ENCODE results near the gene RSU1.

The RSU1 gene

GRCh38 chr10:16745061-16745460 is 72.2 kb downstream of the RSU1 start:
- in situ Hi-C loops (cut with MboI; ENCODE audit: low sequenced_read_pairs): no loop called here

DNA sequence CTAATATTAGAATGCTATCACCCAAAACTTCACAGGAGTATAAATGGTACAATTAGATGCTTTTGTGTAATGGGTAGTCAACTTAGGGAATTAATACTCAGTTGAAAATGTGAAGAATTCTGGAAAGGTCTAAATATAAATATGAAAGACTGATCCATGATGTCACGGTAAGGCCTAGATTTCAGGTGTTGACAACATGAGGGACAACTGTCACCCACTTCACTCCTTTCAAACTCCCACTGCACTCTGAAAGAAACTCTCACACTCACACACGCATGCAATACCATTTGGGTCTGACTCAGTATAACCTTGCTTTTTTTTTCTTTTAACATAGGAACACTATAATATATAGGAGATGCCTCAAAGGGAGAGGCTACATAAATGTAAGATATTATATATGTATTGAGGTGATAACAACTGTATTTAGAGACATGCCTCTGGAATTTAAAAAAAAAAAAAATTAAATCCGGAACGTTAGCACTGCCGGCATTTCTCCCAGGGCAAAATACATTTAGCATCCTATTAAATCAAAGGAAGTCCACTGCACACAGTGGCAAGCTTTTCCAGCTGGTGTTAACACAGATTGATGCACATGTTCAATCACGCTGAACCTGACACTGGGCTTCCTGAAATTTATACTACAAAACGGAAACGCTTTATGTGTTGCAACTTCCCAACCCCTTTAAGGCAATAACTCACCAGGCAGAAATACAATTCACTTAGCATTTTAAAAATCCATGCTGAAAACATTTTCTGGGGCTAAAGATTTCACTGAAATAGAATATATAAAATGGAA is 74.9 kb downstream of the RSU1 start:
- in situ Hi-C loops (cut with MboI; ENCODE audit: low sequenced_read_pairs): no loop called here

DNA sequence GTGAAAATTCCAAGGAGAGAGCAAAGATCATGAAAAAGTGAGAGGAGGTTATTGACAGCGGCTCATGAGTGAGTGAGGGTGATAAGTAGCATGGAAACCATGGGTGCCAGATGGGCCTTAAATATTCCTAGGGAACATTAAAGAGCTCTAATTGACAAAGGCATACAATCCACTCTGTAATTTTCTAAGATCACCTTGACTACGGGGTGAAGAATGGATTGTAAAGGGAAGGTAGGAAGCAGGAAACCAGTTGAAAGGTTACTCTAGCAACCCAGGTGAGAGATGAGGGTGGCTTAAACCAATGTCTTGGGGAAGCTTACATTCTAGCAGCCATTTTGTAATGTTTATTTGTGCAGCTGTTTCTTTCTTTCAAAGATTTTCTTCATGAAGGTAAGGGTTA is 75.7 kb downstream of the RSU1 start:
- in situ Hi-C loops (cut with MboI; ENCODE audit: low sequenced_read_pairs): no loop called here

DNA sequence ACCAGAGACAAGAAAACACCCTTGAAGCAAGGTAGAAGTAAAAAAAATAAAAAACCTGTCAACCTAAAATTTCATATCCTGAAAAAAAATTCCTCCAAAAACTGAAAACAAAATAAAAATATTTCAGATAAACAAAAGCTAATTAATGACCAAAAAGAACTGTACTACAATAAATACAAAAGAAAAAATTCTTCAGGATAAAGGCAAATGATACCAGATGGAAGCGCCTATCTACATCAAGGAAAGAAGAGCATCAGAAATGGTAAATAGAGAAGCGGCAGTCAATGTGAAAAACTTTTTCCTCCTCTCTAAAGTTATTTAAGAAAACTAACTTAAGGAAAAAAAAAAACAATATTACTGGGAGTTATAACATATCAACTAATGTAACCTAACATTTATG is 79.8 kb downstream of the RSU1 start:
- in situ Hi-C loops (cut with MboI; ENCODE audit: low sequenced_read_pairs): no loop called here

GRCh38 chr10:16735671-16736070 is 81.6 kb downstream of the RSU1 start:
- in situ Hi-C loops (cut with MboI; ENCODE audit: low sequenced_read_pairs): no loop called here

DNA sequence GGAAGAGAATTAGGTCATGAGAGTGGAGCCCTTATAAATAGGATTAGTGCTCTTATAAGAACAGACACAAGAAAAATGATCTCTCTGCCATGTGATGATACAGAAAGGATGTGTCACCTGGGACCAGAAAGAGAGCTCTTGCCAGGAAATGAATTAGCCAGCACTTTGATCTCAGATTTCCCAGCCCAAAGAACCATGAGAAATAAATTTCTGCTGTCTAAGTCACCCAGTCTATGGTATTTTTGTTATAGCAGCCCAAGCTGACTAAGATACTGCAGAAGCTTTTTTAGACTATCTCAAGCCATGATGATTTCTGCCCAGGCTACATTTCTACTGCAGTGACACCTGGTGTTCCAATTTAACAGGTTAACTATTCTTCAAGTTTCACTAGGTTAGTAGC is 84.8 kb downstream of the RSU1 start:
- in situ Hi-C loops (cut with MboI; ENCODE audit: low sequenced_read_pairs): no loop called here

DNA sequence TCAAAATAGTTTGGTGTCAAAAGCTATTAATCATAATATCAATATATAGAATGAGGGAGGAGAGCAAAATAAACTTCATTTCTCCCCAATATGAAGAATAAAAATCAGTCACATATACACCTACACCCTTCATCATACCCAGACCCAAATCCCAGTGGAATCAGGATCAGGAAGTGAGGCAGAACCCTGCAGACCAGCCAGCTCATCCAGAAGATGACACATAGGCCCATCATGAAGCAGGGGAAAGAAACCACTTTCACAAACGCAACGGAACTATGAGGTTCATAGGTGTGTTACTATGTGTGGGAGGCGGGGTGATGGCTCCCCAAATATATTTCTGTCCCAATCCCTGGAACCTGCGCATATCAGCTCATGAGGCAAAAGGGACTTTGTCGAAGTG is 89.0 kb downstream of the RSU1 start:
- in situ Hi-C loops (cut with MboI; ENCODE audit: low sequenced_read_pairs): no loop called here

GRCh38 chr10:16727666-16728065 is 89.6 kb downstream of the RSU1 start:
- in situ Hi-C loops (cut with MboI; ENCODE audit: low sequenced_read_pairs): no loop called here

- in situ Hi-C loops (cut with MboI; ENCODE audit: low sequenced_read_pairs): no loop called here
Observed at GRCh38 chr10:16724509-16724908, 92.7 kb downstream of the RSU1 start.

DNA sequence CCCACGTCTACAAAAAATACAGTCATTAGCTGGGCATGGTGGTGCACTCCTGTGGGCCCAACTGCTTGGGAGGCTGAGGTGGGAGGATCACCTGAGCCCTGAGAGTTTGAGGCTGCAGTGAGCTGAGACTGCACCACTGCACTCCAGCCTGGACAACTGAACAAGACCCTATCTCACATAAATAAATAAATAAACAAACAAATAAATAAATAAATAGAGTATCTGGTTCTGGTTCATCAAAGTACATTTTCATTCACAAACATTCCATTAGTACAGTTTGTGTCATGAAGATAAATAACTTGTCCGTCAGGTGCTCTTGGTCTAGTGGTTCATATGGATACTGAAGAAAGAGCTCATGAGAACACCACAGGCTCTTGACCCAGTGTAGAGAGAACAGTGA is 96.4 kb downstream of the RSU1 start:
- in situ Hi-C loops (cut with MboI; ENCODE audit: low sequenced_read_pairs): no loop called here

GRCh38 chr10:16717622-16718395 is 99.4 kb downstream of the RSU1 start:
- in situ Hi-C loops (cut with MboI; ENCODE audit: low sequenced_read_pairs): no loop called here

DNA sequence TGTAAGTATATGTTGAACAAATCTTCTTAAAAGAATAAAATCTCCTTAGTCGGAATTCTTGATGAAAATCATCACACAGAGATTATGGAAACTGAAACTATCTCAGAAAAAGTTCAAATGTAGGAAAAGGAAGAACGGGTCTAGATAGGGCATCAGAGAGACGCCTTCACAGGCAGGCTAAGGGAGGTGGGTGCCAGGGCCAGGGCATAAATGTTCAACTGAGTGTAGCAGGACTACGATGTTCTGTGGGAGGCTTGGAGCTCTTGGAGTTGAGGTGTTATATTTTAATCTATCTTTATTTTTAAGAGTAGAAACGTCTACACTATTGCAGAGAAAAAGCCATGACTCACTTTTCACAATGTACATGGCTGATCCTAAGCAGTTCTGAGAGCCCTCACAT is 101.2 kb downstream of the RSU1 start:
- in situ Hi-C loops (cut with MboI; ENCODE audit: low sequenced_read_pairs): no loop called here

DNA sequence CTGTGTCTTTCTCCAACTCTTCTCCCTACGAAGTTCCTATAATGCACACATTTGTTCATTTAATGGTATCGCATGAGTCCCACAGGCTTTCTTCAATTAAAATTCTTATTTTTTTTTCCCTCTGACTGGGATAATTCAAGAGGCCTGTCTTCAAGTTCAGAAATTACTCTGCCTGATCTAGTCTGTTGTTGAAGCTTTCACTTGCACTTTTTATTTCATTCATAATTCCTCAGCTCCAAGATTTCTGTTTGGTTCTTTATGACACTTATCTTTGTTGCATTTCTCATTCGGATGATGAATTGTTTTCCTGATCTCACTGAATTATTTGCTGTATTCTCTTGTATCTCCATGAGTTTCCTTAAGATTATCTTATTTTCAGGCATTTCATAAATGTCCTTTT is 103.9 kb downstream of the RSU1 start:
- in situ Hi-C loops (cut with MboI; ENCODE audit: low sequenced_read_pairs): no loop called here

DNA sequence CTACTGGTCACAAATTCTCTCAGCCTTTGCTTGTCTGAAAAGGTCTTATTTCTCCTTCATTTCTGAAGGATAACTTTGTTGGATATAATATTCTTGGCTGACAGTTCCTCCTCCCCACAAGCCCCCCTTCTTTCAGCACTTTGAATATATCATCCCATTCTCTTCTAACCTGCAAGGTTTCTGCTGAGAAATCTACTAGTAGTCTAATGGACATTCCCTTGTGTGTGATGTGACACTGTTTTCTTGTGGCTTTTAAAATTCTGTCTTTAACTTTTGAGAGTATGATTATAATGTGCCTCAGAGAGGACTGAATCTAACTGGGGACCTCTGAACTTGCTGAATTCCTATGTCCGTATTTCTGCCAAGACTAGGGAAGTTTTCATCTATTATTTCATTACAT is 104.3 kb downstream of the RSU1 start:
- in situ Hi-C loops (cut with MboI; ENCODE audit: low sequenced_read_pairs): no loop called here

- in situ Hi-C loops (cut with MboI; ENCODE audit: low sequenced_read_pairs): no loop called here
Observed at GRCh38 chr10:16700331-16700730, 116.9 kb downstream of the RSU1 start.

- in situ Hi-C loops (cut with MboI; ENCODE audit: low sequenced_read_pairs): no loop called here
Observed at GRCh38 chr10:16699435-16700057, 117.7 kb downstream of the RSU1 start.

GRCh38 chr10:16698461-16698860 is 118.8 kb downstream of the RSU1 start:
- in situ Hi-C loops (cut with MboI; ENCODE audit: low sequenced_read_pairs): no loop called here

DNA sequence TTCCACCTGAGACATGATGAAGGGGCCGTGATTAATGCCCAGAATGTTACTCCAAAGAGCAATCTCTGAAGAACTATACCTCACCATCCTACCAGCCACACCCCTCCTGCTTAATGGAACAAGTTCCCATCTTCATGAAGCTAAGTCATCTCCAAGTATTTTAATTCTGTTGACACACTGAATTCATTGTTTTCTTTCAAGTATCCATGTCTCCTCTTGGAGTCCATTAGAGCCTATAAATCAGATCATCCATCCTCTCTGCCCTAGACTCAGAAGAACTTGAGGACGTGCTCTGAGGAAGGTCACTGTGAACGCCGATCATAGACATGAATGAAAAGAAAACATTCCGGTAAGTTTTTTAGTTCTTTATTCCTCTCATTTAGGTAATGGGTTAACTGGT is 126.8 kb downstream of the RSU1 start:
- in situ Hi-C loops (cut with MboI; ENCODE audit: low sequenced_read_pairs): no loop called here

- in situ Hi-C loops (cut with MboI; ENCODE audit: low sequenced_read_pairs): no loop called here
Observed at GRCh38 chr10:16689696-16690095, 127.5 kb downstream of the RSU1 start.

DNA sequence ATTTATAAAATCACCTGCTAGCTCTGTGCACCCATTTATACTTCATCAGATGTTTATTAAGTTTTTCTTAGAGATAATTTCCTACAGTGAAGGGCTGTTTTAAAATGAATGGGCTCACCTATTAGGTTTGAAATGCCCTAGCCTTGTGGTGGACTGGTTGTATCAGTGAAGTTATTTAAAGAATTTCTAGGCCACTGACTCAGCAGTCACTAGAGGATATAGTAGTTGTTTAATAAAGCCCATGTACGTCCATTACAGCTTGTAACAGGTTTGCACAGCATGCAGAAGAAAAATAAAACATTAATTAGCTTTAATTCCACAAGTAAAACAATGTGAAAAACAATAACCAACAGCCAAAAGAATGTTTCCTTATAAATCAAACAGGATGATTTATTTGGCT is 128.0 kb downstream of the RSU1 start:
- in situ Hi-C loops (cut with MboI; ENCODE audit: low sequenced_read_pairs): no loop called here

GRCh38 chr10:16686054-16686902 is 130.9 kb downstream of the RSU1 start:
- in situ Hi-C loops (cut with MboI; ENCODE audit: low sequenced_read_pairs): no loop called here
